Glutamatergic neuron (in vitro differentiated cells): ENCODE measurements around the gene PXK. TPM values are rescaled to one million over a fixed set of nuclear protein-coding genes. Genes with fewer than 3 reads are reported as not detected.
A peak's percentile ranks its signal among the peaks of the same experiment; 100 is the strongest.

Source experiments
- DNase-seq: peaks from one replicate; pipeline ENCODE4 v3.0.0; 2022
- H3K27ac Mint-ChIP-seq: one replicate; pipeline ENCODE4 v1.8.0; 2020; ENCODE audit warnings: mild to moderate bottlenecking, mixed read lengths, inconsistent platforms; ENCODE audit not compliant: unreplicated experiment
- H3K27me3 Mint-ChIP-seq: one replicate; pipeline ENCODE4 v1.8.0; 2020; ENCODE audit warnings: mild to moderate bottlenecking, moderate library complexity, mixed read lengths, inconsistent platforms; ENCODE audit not compliant: unreplicated experiment
- H3K36me3 Mint-ChIP-seq: one replicate; pipeline ENCODE4 v1.8.0; 2020; ENCODE audit warnings: mild to moderate bottlenecking, mixed read lengths, inconsistent platforms; ENCODE audit not compliant: unreplicated experiment
- H3K4me1 Mint-ChIP-seq: one replicate; pipeline ENCODE4 v1.8.0; 2020; ENCODE audit warnings: mild to moderate bottlenecking, low read depth, mixed read lengths, inconsistent platforms; ENCODE audit not compliant: unreplicated experiment
- H3K4me3 Mint-ChIP-seq: one replicate; pipeline ENCODE4 v1.8.0; 2020; ENCODE audit warnings: mild to moderate bottlenecking, mixed read lengths, inconsistent platforms; ENCODE audit not compliant: unreplicated experiment
- H3K9me3 Mint-ChIP-seq: one replicate; pipeline ENCODE4 v1.8.0; 2020; ENCODE audit warnings: mild to moderate bottlenecking, moderate library complexity, mixed read lengths, inconsistent platforms; ENCODE audit not compliant: unreplicated experiment
- total RNA-seq: library from RNA; stranded (reverse); fragmentation: NEBNext Ultra II Directional; extraction: Animal tissue kit (Norgen Biotek cat#: 25700); gene quantifications from one replicate; pipeline ENCODE4 v1.2.1, GENCODE V29; 2021; ENCODE audit not compliant: unreplicated experiment
- TF ChIP-seq, protein P1 (sequence below): fragments of 200-600 bp; sonication (generic); IDR thresholded peaks from one replicate; pipeline ENCODE4 v1.5.0; 2021; ENCODE audit not compliant: partially characterized antibody, unreplicated experiment

PXK gene
- total RNA-seq, 1 donor from 2014 or later: 14.0 TPM

GRCh38 chr3:58298190-58298589, 34.5 kb upstream of the PXK start:
- Mint-ChIP-seq H3K9me3 (no peaks in the 10 kb centered on the region), H3K4me1 (peaks cover 10% of the 10 kb centered on the region), H3K36me3 (peaks cover 15% of the 10 kb centered on the region), H3K27me3 (peaks cover under 1% of the 10 kb centered on the region), H3K4me3 (no peak overlapping the region), H3K27ac (no peak overlapping the region)
- TF ChIP-seq, protein P1, sequence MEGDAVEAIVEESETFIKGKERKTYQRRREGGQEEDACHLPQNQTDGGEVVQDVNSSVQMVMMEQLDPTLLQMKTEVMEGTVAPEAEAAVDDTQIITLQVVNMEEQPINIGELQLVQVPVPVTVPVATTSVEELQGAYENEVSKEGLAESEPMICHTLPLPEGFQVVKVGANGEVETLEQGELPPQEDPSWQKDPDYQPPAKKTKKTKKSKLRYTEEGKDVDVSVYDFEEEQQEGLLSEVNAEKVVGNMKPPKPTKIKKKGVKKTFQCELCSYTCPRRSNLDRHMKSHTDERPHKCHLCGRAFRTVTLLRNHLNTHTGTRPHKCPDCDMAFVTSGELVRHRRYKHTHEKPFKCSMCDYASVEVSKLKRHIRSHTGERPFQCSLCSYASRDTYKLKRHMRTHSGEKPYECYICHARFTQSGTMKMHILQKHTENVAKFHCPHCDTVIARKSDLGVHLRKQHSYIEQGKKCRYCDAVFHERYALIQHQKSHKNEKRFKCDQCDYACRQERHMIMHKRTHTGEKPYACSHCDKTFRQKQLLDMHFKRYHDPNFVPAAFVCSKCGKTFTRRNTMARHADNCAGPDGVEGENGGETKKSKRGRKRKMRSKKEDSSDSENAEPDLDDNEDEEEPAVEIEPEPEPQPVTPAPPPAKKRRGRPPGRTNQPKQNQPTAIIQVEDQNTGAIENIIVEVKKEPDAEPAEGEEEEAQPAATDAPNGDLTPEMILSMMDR: no peak
- no peak for DNase-seq

DNA sequence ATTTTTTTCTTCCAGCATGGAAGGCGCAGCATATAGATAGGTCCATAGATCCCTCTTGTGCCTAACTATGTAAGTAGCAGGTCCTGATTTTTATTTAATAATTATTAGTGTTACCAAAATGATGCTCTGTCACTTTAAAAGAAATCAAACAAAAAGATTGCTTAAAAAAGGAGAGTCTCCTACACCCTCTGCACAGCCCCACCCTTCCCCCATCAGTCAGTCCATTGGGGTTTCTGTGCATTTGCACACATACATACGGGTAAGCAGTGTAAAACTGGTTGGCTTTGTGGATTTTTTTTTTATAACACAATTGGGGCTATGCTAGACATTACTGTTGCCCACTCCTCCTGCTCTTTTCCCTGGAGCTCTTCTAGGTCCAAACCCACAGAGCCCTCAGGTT, 33.6 kb upstream of the PXK start:
- no peaks in the 10 kb centered on the region for H3K9me3 Mint-ChIP-seq
- H3K27me3 Mint-ChIP-seq: peaks cover 3% of the 10 kb centered on the region

GRCh38 chr3:58299839-58300516, 32.7 kb upstream of the PXK start:
- no peaks in the 10 kb centered on the region for H3K9me3 Mint-ChIP-seq
- H3K36me3 Mint-ChIP-seq: peaks cover 10% of the 10 kb centered on the region
- no peak overlapping the region for H3K4me3 Mint-ChIP-seq
- no peak for DNase-seq
- H3K4me1 Mint-ChIP-seq: peaks cover 10% of the 10 kb centered on the region
- H3K27ac Mint-ChIP-seq: no peak overlapping the region
- H3K27me3 Mint-ChIP-seq: peaks cover 6% of the 10 kb centered on the region
- TF ChIP-seq, protein P1: peak; percentile 68

More for the DNA sequence above, 33.6 kb upstream of the PXK start:
- Mint-ChIP-seq H3K36me3 (peaks cover 10% of the 10 kb centered on the region), H3K4me3 (no peak overlapping the region), H3K27ac (no peak overlapping the region), H3K4me1 (peaks cover 10% of the 10 kb centered on the region)
- TF ChIP-seq, protein P1: no peak
- no peak for DNase-seq

- Mint-ChIP-seq H3K27me3 (peaks cover 14% of the 10 kb centered on the region), H3K4me3 (peak within 1 kb of the TSS; percentile 95)
These were observed 26.6 kb upstream of the PXK start, which contains the start of the genes HTD2 and RPP14 for GRCh38 chr3:58305882-58306711. HTD2 (plus strand) TSS chr3:58306520; CDS start chr3:58317614, 11,094 bp downstream. RPP14 (plus strand) TSS chr3:58306245; CDS start chr3:58310330, 4,085 bp downstream.

More at GRCh38 chr3:58305882-58306711, 26.6 kb upstream of the PXK start, which contains the start of the genes HTD2 and RPP14:
- peaks cover 5% of the 10 kb centered on the region for H3K36me3 Mint-ChIP-seq
- DNase-seq: peak; percentile 99
- H3K9me3 Mint-ChIP-seq: peaks cover 2% of the 10 kb centered on the region
- TF ChIP-seq, protein P1: peak; percentile 92
- peaks cover 3% of the 10 kb centered on the region for H3K4me1 Mint-ChIP-seq
- H3K27ac Mint-ChIP-seq: peak within 1 kb of the TSS; percentile 97
